HepG2 (cell line): ENCODE results near the gene ABCG8. TPM values are rescaled to one million over a fixed set of nuclear protein-coding genes. Genes with fewer than 3 reads are reported as not detected.

Source experiments
- ADNP ChIP-seq: sonication (generic); formaldehyde crosslinking; IDR thresholded peaks from 2 replicates; pipeline ENCODE4 v1.4.0; 2020; ENCODE audit warnings: missing genetic modification reagents
- EEA1 ChIP-seq: sonication (generic); formaldehyde crosslinking; IDR thresholded peaks from 2 replicates; pipeline ENCODE4 v1.5.1; 2020; ENCODE audit warnings: mild to moderate bottlenecking, missing genetic modification reagents, borderline replicate concordance
- HNRNPH1 ChIP-seq: fragments of 200-400 bp; formaldehyde crosslinking; optimal IDR thresholded peaks from 2 replicates; pipeline ENCODE3; 2017; ENCODE audit warnings: mild to moderate bottlenecking, low read depth, low read length
- LCORL ChIP-seq, 2 experiments: fragments of 450-650 bp in 1 of 2; sonication (generic) in 1 of 2; formaldehyde crosslinking in 1 of 2; IDR thresholded peaks; 2 replicates each; pipeline versions ENCODE4 v1.5.0 to v1.6.1; 2017 to 2020; ENCODE audit warnings: antibody characterized with exemption in 1 of 2, missing genetic modification reagents in 1 of 2
- MBD4 ChIP-seq: IDR thresholded peaks from 2 replicates; pipeline ENCODE4 v1.6.1; 2012; ENCODE audit warnings: low read length, inconsistent platforms, borderline replicate concordance
- MED8 ChIP-seq: sonication (generic); formaldehyde crosslinking; IDR thresholded peaks from 2 replicates; pipeline ENCODE4 v1.8.1; 2023; ENCODE audit warnings: mild to moderate bottlenecking, missing genetic modification reagents; ENCODE audit not compliant: insufficient replicate concordance
- PITX1 ChIP-seq: sonication (generic); formaldehyde crosslinking; IDR thresholded peaks from 2 replicates; pipeline ENCODE4 v1.5.1; 2020; ENCODE audit warnings: mild to moderate bottlenecking, missing genetic modification reagents
- SMYD3 ChIP-seq: sonication (generic); formaldehyde crosslinking; IDR thresholded peaks from 2 replicates; pipeline ENCODE4 v1.8.1; 2023; ENCODE audit warnings: mild to moderate bottlenecking, missing genetic modification reagents
- SOX5 ChIP-seq: IDR thresholded peaks from 2 replicates; pipeline ENCODE4 v1.6.1; 2016; ENCODE audit warnings: borderline replicate concordance
- TCF7L2 ChIP-seq: IDR thresholded peaks from 2 replicates; pipeline ENCODE4 v1.6.1; 2011; ENCODE audit warnings: mild to moderate bottlenecking, low read depth, low read length, moderate library complexity
- ZBTB7B ChIP-seq: sonication (generic); formaldehyde crosslinking; IDR thresholded peaks from 2 replicates; pipeline ENCODE4 v1.4.0; 2020; ENCODE audit warnings: missing genetic modification reagents
- ZNF746 ChIP-seq: sonication (generic); formaldehyde crosslinking; IDR thresholded peaks from 2 replicates; pipeline ENCODE4 v1.8.0; 2022; ENCODE audit warnings: mild to moderate bottlenecking, missing genetic modification reagents
- ZNF878 ChIP-seq: sonication (generic); formaldehyde crosslinking; IDR thresholded peaks from 2 replicates; pipeline ENCODE4 v1.8.1; 2023; ENCODE audit warnings: mild to moderate bottlenecking, missing genetic modification reagents, moderate library complexity
- polyA plus RNA-seq, 8 experiments: library from polyadenylated mRNA; depleted of rRNA in 3 of 8; stranded (reverse) in 7 of 8; unstranded in 1 of 8; fragments of >200 nt; fragmentation: Illumina TruSeq in 4 of 8; extraction: Trizol in 4 of 8; gene quantifications; 2 replicates each; pipeline versions ENCODE4 v1.2.1 to v1.2.3, GENCODE V29; 2011 to 2016; ENCODE audit warnings: low read depth in 4 of 8, missing spikeins in 1 of 8, mixed read lengths in 1 of 8; ENCODE audit not compliant: insufficient read depth in 1 of 8
- total RNA-seq, 5 experiments: library from RNA; depleted of rRNA; stranded (reverse); fragments of >200 nt; fragmentation: Illumina TruSeq; extraction: Trizol; gene quantifications; 2 replicates each; pipeline ENCODE4 v1.2.3, GENCODE V29; 2016; ENCODE audit warnings: low read depth in 1 of 5
- TF ChIP-seq, protein P1 (sequence below): fragments of 450-650 bp; IDR thresholded peaks from 2 replicates; pipeline ENCODE4 v1.6.1; 2017; ENCODE audit warnings: mild to moderate bottlenecking
- TF ChIP-seq, protein P2 (sequence below): sonication (generic); formaldehyde crosslinking; IDR thresholded peaks from 2 replicates; pipeline ENCODE4 v1.4.0; 2020; ENCODE audit warnings: low read depth, missing genetic modification reagents
- TF ChIP-seq, protein P3 (sequence below): sonication (generic); formaldehyde crosslinking; IDR thresholded peaks from 2 replicates; pipeline ENCODE4 v1.4.0; 2020; ENCODE audit warnings: mild to moderate bottlenecking, low read depth, missing genetic modification reagents

The ABCG8 gene
- total and polyA plus RNA-seq, 2 of the 13 experiments (the other 11 are each of a cell fraction or from before 2014, with no cell fraction given) = 8.1 to 8.8 TPM

DNA sequence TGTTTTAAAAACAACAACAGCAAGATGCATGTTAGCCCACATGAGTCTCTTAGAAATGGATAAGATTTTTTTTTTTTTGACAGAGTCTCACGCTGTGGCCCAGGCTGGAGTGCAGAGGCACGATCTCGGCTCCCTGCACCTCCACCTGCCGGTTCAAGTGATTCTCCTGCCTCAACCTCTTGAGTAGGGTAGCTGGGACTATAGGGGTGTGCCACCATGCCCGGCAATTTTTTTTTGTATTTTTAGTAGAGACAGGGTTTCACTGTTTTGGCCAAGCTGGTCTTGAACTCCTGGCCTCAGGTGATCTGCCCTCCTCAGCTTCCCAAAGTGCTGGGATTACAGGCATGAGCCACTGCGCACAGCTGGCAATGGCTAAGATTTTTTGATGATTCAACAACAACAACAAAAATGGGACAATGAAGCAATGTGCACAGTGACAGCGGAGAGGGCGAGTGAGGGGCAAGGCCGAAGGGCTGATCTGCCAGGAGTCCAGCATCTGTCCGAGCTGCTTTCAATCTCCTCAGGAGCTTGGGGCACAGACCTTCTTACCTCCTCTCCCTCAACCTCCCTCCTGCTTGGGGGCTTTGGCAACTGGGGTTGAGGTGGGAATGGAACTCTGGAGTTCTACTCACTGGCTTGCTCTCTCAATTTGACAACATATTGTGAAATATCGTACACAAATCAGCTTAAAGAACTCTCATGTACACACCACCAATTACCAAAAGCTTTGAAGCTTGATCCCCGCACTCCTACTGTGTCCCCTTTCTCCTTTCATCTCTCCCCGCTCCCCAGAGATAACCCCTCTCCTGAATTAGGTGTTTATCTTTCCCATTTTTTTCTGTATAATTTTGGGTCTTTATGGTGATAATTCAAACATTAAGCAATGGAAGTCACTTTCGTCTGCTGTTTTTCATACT, 3.4 kb downstream of the ABCG8 start (continued):
- TF ChIP-seq, protein P1, sequence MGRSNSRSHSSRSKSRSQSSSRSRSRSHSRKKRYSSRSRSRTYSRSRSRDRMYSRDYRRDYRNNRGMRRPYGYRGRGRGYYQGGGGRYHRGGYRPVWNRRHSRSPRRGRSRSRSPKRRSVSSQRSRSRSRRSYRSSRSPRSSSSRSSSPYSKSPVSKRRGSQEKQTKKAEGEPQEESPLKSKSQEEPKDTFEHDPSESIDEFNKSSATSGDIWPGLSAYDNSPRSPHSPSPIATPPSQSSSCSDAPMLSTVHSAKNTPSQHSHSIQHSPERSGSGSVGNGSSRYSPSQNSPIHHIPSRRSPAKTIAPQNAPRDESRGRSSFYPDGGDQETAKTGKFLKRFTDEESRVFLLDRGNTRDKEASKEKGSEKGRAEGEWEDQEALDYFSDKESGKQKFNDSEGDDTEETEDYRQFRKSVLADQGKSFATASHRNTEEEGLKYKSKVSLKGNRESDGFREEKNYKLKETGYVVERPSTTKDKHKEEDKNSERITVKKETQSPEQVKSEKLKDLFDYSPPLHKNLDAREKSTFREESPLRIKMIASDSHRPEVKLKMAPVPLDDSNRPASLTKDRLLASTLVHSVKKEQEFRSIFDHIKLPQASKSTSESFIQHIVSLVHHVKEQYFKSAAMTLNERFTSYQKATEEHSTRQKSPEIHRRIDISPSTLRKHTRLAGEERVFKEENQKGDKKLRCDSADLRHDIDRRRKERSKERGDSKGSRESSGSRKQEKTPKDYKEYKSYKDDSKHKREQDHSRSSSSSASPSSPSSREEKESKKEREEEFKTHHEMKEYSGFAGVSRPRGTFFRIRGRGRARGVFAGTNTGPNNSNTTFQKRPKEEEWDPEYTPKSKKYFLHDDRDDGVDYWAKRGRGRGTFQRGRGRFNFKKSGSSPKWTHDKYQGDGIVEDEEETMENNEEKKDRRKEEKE = no peak
- TF ChIP-seq ZNF878 (CRISPR knock-in tag) (no peak), ADNP (CRISPR knock-in tag) (peak; percentile 71; the same call in 1 of the 2 replicates), ZNF746 (CRISPR knock-in tag) (peak; percentile 55), MBD4 (no peak), TCF7L2 (peak; percentile 89), MED8 (CRISPR knock-in tag) (no peak), LCORL (IDR thresholded peaks at IDR 0.05) (0 out of 2 replicates have a peak, but pooled peaks have one; percentile 27), LCORL (CRISPR knock-in tag; IDR thresholded peaks at IDR 0.05) (peak; percentile 48; the same call in 1 of the 2 replicates), SOX5 (CRISPR knock-in tag) (peak; percentile 35; the same call in 1 of the 2 replicates), HNRNPH1 (no peak), SMYD3 (CRISPR knock-in tag) (no peak), PITX1 (peak; percentile 99), ZBTB7B (CRISPR knock-in tag) (peak; percentile 12; the same call in 1 of the 2 replicates), EEA1 (no peak)
- TF ChIP-seq, protein P2, sequence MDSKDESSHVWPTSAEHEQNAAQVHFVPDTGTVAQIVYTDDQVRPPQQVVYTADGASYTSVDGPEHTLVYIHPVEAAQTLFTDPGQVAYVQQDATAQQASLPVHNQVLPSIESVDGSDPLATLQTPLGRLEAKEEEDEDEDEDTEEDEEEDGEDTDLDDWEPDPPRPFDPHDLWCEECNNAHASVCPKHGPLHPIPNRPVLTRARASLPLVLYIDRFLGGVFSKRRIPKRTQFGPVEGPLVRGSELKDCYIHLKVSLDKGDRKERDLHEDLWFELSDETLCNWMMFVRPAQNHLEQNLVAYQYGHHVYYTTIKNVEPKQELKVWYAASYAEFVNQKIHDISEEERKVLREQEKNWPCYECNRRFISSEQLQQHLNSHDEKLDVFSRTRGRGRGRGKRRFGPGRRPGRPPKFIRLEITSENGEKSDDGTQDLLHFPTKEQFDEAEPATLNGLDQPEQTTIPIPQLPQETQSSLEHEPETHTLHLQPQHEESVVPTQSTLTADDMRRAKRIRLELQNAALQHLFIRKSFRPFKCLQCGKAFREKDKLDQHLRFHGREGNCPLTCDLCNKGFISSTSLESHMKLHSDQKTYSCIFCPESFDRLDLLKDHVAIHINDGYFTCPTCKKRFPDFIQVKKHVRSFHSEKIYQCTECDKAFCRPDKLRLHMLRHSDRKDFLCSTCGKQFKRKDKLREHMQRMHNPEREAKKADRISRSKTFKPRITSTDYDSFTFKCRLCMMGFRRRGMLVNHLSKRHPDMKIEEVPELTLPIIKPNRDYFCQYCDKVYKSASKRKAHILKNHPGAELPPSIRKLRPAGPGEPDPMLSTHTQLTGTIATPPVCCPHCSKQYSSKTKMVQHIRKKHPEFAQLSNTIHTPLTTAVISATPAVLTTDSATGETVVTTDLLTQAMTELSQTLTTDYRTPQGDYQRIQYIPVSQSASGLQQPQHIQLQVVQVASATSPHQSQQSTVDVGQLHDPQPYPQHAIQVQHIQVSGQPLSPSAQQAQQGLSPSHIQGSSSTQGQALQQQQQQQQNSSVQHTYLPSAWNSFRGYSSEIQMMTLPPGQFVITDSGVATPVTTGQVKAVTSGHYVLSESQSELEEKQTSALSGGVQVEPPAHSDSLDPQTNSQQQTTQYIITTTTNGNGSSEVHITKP (CRISPR knock-in tag) = no peak
- TF ChIP-seq, protein P3, sequence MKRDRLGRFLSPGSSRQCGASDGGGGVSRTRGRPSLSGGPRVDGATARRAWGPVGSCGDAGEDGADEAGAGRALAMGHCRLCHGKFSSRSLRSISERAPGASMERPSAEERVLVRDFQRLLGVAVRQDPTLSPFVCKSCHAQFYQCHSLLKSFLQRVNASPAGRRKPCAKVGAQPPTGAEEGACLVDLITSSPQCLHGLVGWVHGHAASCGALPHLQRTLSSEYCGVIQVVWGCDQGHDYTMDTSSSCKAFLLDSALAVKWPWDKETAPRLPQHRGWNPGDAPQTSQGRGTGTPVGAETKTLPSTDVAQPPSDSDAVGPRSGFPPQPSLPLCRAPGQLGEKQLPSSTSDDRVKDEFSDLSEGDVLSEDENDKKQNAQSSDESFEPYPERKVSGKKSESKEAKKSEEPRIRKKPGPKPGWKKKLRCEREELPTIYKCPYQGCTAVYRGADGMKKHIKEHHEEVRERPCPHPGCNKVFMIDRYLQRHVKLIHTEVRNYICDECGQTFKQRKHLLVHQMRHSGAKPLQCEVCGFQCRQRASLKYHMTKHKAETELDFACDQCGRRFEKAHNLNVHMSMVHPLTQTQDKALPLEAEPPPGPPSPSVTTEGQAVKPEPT (CRISPR knock-in tag) = 0 out of 2 replicates have a peak, but pooled peaks have one; percentile 55
